ENCODE results near the gene SCRN3.

SCRN3 gene

DNA sequence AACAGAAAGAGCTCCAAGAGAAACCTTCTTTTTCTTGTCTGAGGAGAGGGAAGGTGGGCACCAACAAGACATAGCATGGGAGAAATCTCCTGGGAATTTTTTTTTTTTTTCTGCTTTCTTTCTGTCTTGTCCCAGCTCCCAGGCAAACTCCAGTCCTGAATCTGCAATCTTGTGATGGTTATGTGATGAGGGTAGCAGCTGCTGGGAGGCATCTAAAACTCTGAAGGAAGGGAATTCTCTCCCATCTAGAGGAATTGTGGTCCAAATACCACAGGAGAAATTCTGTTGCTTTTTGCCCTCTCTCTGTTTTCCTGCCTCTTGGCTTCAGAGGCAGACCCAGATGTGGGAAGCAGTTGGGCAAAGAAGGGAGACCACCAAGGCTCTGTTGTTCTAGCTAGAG lies 16.7 kb downstream of the SCRN3 start:
- TF ChIP-seq ZBTB7A (IDR thresholded peaks at IDR 0.05; ENCODE audit: low read depth) (no peak), TAF1 (IDR thresholded peaks at IDR 0.05; ENCODE audit: low read depth) (no peak), EP300 (IDR thresholded peaks at IDR 0.05; ENCODE audit: borderline replicate concordance) (no peak), FOXM1 (IDR thresholded peaks at IDR 0.05; ENCODE audit: borderline replicate concordance, low read depth) (no peak), CEBPB (IDR thresholded peaks at IDR 0.05) (no peak), CREB1 (IDR thresholded peaks at IDR 0.05; ENCODE audit: low read depth) (no peak), NFIC (IDR thresholded peaks at IDR 0.05) (no peak), RAD21 (IDR thresholded peaks at IDR 0.05; ENCODE audit: low read depth) (no peak), EGR1 (IDR thresholded peaks at IDR 0.05) (no peak), TEAD4 (IDR thresholded peaks at IDR 0.05) (no peak), TCF12 (IDR thresholded peaks at IDR 0.05; ENCODE audit: low read depth) (no peak), YY1 (IDR thresholded peaks at IDR 0.05; ENCODE audit: low read depth) (no peak)
- TF ChIP-seq, protein P1, sequence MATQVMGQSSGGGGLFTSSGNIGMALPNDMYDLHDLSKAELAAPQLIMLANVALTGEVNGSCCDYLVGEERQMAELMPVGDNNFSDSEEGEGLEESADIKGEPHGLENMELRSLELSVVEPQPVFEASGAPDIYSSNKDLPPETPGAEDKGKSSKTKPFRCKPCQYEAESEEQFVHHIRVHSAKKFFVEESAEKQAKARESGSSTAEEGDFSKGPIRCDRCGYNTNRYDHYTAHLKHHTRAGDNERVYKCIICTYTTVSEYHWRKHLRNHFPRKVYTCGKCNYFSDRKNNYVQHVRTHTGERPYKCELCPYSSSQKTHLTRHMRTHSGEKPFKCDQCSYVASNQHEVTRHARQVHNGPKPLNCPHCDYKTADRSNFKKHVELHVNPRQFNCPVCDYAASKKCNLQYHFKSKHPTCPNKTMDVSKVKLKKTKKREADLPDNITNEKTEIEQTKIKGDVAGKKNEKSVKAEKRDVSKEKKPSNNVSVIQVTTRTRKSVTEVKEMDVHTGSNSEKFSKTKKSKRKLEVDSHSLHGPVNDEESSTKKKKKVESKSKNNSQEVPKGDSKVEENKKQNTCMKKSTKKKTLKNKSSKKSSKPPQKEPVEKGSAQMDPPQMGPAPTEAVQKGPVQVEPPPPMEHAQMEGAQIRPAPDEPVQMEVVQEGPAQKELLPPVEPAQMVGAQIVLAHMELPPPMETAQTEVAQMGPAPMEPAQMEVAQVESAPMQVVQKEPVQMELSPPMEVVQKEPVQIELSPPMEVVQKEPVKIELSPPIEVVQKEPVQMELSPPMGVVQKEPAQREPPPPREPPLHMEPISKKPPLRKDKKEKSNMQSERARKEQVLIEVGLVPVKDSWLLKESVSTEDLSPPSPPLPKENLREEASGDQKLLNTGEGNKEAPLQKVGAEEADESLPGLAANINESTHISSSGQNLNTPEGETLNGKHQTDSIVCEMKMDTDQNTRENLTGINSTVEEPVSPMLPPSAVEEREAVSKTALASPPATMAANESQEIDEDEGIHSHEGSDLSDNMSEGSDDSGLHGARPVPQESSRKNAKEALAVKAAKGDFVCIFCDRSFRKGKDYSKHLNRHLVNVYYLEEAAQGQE (IDR thresholded peaks at IDR 0.05; ENCODE audit: low read depth) = no peak
- TF ChIP-seq, protein P2, sequence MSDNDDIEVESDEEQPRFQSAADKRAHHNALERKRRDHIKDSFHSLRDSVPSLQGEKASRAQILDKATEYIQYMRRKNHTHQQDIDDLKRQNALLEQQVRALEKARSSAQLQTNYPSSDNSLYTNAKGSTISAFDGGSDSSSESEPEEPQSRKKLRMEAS (IDR thresholded peaks at IDR 0.05) = no peak
- TF ChIP-seq, protein P3, sequence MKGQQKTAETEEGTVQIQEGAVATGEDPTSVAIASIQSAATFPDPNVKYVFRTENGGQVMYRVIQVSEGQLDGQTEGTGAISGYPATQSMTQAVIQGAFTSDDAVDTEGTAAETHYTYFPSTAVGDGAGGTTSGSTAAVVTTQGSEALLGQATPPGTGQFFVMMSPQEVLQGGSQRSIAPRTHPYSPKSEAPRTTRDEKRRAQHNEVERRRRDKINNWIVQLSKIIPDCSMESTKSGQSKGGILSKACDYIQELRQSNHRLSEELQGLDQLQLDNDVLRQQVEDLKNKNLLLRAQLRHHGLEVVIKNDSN (IDR thresholded peaks at IDR 0.05) = no peak

DNA sequence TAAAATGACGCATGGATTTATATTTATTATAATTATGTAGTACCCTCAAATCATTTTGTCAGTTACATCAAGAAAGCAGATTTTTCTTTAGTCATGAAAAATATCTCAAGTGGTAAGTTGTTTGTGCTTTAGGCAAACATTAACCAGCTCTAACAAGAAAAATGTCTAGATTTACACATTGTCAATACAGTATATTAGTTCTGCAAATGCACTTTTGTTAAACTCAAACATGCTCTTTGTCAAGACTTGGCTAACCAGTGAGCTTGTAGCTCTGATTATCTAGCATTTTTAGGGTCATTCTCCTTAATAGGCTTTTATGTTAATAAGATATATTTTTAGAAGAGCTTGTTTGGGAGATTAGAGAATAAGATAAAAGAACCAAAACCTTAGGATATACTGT lies 32.7 kb downstream of the SCRN3 start:
- TF ChIP-seq, protein P3 (IDR thresholded peaks at IDR 0.05) = no peak
- TF ChIP-seq CREB1 (IDR thresholded peaks at IDR 0.05; ENCODE audit: low read depth) (no peak), RAD21 (IDR thresholded peaks at IDR 0.05; ENCODE audit: low read depth) (no peak)

DNA sequence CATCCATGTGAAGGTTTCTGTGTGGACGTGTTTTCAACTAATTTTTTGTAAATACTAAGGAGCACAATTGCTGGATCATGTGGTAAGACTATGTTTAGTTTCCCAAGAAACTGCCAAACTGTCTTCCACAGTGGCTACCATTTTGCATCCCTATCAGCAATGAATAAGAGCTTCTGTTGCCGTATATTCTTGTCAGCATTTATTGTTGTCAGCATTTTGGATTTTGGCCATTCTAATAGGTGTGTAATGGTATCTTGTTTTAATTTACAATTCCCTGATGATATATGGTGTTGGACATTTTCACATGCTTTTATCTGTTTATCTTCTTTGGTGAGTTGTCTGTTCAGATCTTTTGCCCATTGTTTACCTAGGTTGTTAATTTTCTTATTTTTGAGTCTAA lies 34.5 kb downstream of the SCRN3 start:
- TF ChIP-seq, protein P3 (IDR thresholded peaks at IDR 0.05) = no peak
- TF ChIP-seq NFIC (IDR thresholded peaks at IDR 0.05) (no peak), EGR1 (IDR thresholded peaks at IDR 0.05) (no peak), TEAD4 (IDR thresholded peaks at IDR 0.05) (no peak), TCF12 (IDR thresholded peaks at IDR 0.05; ENCODE audit: low read depth) (no peak), ZBTB7A (IDR thresholded peaks at IDR 0.05; ENCODE audit: low read depth) (no peak), EP300 (IDR thresholded peaks at IDR 0.05; ENCODE audit: borderline replicate concordance) (no peak), RAD21 (IDR thresholded peaks at IDR 0.05; ENCODE audit: low read depth) (no peak), FOXM1 (IDR thresholded peaks at IDR 0.05; ENCODE audit: borderline replicate concordance, low read depth) (no peak), CREB1 (IDR thresholded peaks at IDR 0.05; ENCODE audit: low read depth) (no peak), CEBPB (IDR thresholded peaks at IDR 0.05) (no peak), YY1 (IDR thresholded peaks at IDR 0.05; ENCODE audit: low read depth) (no peak), TAF1 (IDR thresholded peaks at IDR 0.05; ENCODE audit: low read depth) (no peak)
- TF ChIP-seq, protein P2 (IDR thresholded peaks at IDR 0.05) = no peak
- TF ChIP-seq, protein P1 (IDR thresholded peaks at IDR 0.05; ENCODE audit: low read depth) = no peak

DNA sequence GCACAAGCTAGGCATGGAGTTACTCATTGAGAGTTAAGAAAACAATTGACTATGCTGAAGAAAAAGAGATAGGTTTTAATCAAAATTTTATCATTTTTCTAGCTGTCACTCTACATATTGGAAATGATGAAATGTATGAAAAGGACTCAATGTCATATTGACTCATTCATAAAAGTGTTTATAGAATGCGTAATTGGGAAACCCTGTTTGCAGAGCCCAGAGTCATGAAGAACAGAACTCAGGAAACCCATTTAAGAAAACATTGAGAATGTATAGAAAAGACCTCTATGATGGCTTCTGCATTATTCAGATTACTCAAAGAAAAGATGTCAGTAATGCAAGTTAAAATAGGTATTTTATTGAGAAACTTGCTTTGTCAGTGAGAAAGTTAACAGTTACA lies 36.4 kb downstream of the SCRN3 start:
- no peak for TF ChIP-seq RAD21 (IDR thresholded peaks at IDR 0.05; ENCODE audit: low read depth)
- no peak for TF ChIP-seq CREB1 (IDR thresholded peaks at IDR 0.05; ENCODE audit: low read depth)
- TF ChIP-seq, protein P1 (IDR thresholded peaks at IDR 0.05; ENCODE audit: low read depth) = no peak
- TF ChIP-seq EP300 (IDR thresholded peaks at IDR 0.05; ENCODE audit: borderline replicate concordance) = no peak
